ENCODE results near the gene MEF2D.
A peak's percentile ranks its signal among the peaks of the same experiment; 100 is the strongest.

The MEF2D gene

DNA sequence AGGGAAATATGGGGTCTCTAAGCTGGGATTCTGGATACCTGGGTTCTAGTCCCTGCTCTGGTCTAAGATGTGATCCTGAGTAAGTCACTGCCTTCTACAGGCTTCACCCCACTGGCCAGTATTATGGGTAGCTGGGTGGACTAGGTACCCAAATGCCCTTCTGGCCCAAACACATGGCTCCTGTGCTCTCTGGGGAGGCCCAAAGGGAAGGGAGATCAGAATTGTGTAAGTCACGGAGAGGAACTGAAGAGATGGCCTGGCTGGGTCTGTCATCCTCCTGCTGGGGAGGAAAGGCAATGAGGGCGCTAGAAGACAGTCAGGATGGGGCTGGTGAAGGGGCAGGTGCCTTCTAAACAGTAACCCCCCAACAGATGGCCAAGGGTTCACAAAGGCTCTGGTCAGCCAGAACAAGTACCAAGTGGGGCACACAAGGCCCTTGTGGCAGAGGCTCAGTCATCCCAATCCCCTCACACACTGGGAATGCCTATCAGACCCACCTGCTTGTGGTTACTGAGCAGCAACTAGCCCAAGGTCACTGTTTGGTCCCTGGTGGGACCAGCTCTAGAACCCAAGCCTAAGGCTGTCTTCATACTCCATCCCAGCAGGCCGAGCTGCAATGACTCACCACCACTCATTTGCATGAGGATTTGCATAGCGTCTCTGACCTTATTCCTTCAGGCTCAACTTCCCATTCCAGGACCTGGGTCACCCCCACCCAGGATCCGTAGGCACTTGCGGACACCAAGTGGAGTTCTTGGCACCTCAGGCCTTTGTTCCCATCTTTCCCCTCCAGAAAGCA, 9.2 kb downstream of the MEF2D start:
- TF ChIP-seq Cebpa-rat (IDR thresholded peaks at IDR 0.05) = no peak
- H3K9ac ChIP-seq = peak overlapping the region; percentile 100
- H3K9me3 ChIP-seq = no peaks in the 10 kb centered on the region
- peak overlapping the region; percentile 98 for H3K4me2 ChIP-seq
- peak overlapping the region; percentile 100 for H3K27ac ChIP-seq
- H3K36me3 ChIP-seq = peaks cover 48% of the 10 kb centered on the region
- peaks cover 96% of the 10 kb centered on the region for H3K4me1 ChIP-seq
- H3K27me3 ChIP-seq = no peaks in the 10 kb centered on the region
- H4K20me1 ChIP-seq = peaks cover 55% of the 10 kb centered on the region
- peak overlapping the region; percentile 100 for H3K4me3 ChIP-seq

DNA sequence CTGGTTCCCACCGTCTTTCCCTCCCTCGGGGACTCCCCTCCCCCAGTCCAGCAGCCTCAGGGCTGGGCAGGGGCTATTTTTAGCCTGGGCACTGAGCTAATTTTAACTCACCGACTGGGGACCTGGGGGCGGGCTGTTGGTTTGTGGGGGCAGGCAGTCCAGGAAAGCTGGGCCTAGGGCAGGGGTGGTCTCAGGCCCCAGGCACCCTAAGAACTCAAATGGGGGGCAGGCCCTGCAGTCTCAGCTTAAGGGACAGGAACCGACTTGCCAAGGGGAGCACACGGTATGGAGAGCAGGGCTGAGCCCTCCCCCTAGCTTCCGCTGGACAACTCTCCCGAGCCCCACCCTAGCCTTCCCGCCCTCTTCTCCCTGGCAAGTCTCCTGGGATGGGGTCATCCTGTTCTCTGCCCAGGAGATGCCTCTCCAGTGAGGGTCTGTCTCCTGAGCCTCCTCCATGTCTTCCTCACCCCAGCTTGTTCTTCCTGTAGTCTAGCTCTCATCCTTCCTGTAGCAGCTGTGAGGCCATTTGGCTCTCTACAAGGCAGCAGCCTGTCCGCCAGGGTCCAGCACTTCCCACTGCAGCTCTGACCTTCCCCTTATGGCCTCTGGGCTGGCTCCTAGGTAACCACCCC, 10.1 kb downstream of the MEF2D start:
- Histone ChIP-seq H3K36me3 (peaks cover 48% of the 10 kb centered on the region), H3K9me3 (no peaks in the 10 kb centered on the region), H3K9ac (peak overlapping the region; percentile 100), H3K4me2 (peak overlapping the region; percentile 98), H3K27ac (peak overlapping the region; percentile 100), H3K27me3 (no peaks in the 10 kb centered on the region), H4K20me1 (peaks cover 55% of the 10 kb centered on the region), H3K4me1 (peaks cover 96% of the 10 kb centered on the region), H3K4me3 (peak overlapping the region; percentile 100)
- TF ChIP-seq Cebpa-rat (IDR thresholded peaks at IDR 0.05) = no peak

DNA sequence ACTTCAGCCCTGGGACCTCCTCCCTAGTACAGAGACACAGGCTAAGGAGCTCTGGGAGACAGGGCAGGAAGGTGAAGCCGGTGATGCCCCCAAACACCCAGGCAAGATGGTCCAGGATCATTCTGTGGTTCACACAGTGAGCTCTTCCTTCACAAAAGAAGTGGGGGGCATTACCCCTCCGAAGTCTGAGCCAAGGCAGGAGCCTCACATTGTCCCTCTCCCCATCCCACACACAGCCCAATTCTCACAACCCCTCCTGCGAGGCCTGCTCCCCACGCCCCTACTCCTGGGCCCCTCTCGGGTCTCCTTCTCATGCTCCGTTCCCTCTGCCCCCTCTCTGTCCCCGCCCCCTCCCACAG, 10.7 kb downstream of the MEF2D start:
- H3K36me3 ChIP-seq = peaks cover 48% of the 10 kb centered on the region
- H3K4me1 ChIP-seq = peaks cover 96% of the 10 kb centered on the region
- H3K4me2 ChIP-seq = peak overlapping the region; percentile 98
- no peaks in the 10 kb centered on the region for H3K27me3 ChIP-seq
- peak overlapping the region; percentile 100 for H3K27ac ChIP-seq
- no peaks in the 10 kb centered on the region for H3K9me3 ChIP-seq
- H3K4me3 ChIP-seq = peak overlapping the region; percentile 100
- no peak for TF ChIP-seq Cebpa-rat (IDR thresholded peaks at IDR 0.05)
- peaks cover 56% of the 10 kb centered on the region for H4K20me1 ChIP-seq
- H3K9ac ChIP-seq = peak overlapping the region; percentile 100

DNA sequence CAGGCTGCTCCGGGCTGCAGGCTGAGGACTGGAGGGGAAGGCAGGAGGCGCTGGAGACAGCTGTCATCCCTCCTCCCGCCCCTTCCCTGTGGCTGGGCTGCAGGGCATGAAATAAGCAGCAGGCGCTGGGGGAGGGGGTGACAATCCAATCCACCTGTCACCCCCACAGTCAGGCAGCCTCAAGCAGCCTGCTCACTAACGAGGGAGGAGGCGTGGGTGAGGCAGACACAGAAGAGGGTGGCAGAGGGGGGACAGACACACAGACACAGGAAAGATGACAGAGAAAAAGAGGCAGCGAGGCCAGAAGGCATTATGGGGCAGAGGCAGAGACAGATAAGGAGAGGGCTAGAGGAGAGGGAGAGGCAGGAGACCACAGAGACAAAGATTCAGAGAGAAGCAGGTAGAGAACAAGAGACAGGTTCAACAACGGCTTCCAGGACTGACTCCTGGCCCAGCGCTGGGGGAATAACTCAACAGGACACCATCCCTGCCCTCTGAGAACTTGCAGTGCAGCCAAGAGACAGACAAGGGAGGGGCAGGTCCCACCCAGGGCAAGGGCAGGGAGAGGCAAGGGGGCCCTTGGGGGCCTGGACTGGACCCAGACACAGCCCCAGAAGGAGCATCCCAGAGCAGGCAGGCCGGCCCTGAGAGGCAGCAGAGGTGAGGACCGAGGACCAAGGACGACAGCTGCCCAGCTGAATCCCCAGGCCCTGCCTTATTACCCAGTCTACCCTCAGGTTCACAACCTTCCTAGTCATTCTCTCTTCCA, 11.2 kb downstream of the MEF2D start:
- no peak for TF ChIP-seq Cebpa-rat (IDR thresholded peaks at IDR 0.05)
- Histone ChIP-seq H3K9me3 (no peaks in the 10 kb centered on the region), H4K20me1 (peaks cover 56% of the 10 kb centered on the region), H3K9ac (peak overlapping the region; percentile 100), H3K27ac (peak overlapping the region; percentile 100), H3K4me2 (peak overlapping the region; percentile 98), H3K4me3 (peak overlapping the region; percentile 100), H3K27me3 (no peaks in the 10 kb centered on the region), H3K4me1 (peaks cover 96% of the 10 kb centered on the region), H3K36me3 (peaks cover 48% of the 10 kb centered on the region)

DNA sequence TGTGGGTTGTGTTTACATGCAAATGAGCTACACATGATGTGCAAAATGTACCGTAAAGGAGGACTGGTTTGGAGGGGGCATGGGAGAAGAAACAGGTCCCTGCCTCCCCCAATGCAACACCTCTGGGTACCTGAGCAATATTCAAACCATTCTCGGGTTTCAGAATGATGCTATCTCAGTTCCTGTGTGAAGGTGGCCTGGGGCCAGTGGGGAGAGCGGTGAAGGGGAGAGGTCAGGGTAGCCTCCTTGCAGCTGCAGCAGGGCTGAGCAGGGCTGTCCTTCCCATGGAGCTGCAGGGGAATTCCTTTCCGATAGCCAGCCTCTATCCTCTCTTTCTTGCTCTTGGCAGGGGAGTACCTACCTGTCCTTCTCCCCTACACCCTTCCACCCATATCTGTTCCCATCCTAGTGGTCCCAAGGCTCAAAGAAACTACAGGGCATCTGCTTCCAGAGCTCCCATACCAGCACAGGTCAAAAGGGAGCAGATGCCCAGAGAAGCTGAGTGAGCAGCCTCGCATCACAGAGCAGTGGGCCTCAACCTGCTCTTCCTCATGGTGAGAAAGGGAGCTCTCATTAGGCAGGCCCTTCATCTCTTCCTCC, 11.9 kb downstream of the MEF2D start:
- peak overlapping the region; percentile 100 for H3K9ac ChIP-seq
- H3K4me2 ChIP-seq = peak overlapping the region; percentile 98
- H3K4me3 ChIP-seq = peak overlapping the region; percentile 100
- peaks cover 63% of the 10 kb centered on the region for H4K20me1 ChIP-seq
- H3K4me1 ChIP-seq = peaks cover 96% of the 10 kb centered on the region
- no peaks in the 10 kb centered on the region for H3K27me3 ChIP-seq
- peaks cover 55% of the 10 kb centered on the region for H3K36me3 ChIP-seq
- no peak for TF ChIP-seq Cebpa-rat (IDR thresholded peaks at IDR 0.05)
- no peaks in the 10 kb centered on the region for H3K9me3 ChIP-seq
- peak overlapping the region; percentile 100 for H3K27ac ChIP-seq

- H3K4me1 ChIP-seq = peaks cover 96% of the 10 kb centered on the region
- no peak for TF ChIP-seq Cebpa-rat (IDR thresholded peaks at IDR 0.05)
- no peaks in the 10 kb centered on the region for H3K9me3 ChIP-seq
- peaks cover 71% of the 10 kb centered on the region for H4K20me1 ChIP-seq
- peaks cover 63% of the 10 kb centered on the region for H3K36me3 ChIP-seq
- peak overlapping the region; percentile 98 for H3K4me2 ChIP-seq
- H3K4me3 ChIP-seq = peak overlapping the region; percentile 100; the same call in 1 of the 2 replicates
- H3K27me3 ChIP-seq = no peaks in the 10 kb centered on the region
- peak overlapping the region; percentile 100 for H3K9ac ChIP-seq
- peak overlapping the region; percentile 100 for H3K27ac ChIP-seq
These were observed 12.7 kb downstream of the MEF2D start for GRCh38 chr1:156487862-156488261.

DNA sequence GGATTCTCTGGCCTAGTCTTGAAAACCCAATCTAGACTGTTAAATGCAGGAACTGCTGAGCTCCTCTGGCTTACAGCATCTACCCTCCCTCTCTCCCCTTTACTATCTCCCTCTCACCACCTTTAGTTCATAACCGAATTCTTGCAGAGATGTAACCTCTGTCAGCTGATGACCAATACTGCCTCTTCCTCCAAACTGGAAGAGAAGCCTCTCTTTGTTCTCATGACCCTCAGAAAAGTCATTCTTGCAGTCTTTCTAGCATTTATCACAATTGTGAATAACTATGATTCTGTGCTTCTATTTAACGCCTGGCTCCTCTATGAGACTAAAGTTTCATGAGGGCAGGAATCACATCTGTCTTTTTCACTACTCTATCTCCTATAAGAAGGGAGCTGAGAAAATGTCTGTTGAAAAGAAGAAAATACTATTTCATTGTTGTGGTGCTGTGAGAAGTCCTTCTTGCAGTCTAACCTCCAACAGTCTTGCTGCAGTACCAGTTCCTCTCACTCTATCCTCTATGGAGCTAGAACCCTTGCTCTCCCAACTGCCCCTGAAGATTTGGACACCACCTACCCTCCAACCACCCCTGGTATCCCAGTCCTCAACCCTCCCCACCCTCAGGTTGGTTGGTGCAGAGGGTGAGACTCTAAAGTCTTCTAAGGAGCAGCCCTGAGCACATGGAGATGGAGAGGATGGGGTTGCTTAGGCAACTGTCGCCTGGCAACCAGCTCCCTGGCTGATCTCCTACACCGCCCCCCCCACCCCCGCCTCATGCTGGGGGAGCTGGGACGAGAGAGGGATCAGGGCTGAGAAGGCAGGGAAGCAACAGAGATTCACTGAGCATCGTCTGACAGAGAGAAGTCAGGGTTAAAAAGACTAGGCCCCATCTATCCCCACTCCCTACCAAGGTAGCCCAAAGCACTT, 13.9 kb downstream of the MEF2D start:
- Histone ChIP-seq H3K4me3 (no peak overlapping the region), H3K4me1 (peaks cover 99% of the 10 kb centered on the region), H3K27me3 (no peaks in the 10 kb centered on the region), H3K36me3 (peaks cover 75% of the 10 kb centered on the region), H3K27ac (peak overlapping the region; percentile 100), H3K9me3 (no peaks in the 10 kb centered on the region), H3K4me2 (peak overlapping the region; percentile 98), H3K9ac (peak overlapping the region; percentile 100; the same call in 1 of the 2 replicates), H4K20me1 (peaks cover 83% of the 10 kb centered on the region)
- TF ChIP-seq Cebpa-rat (IDR thresholded peaks at IDR 0.05) = no peak

- Histone ChIP-seq H3K4me1 (peaks cover 99% of the 10 kb centered on the region), H4K20me1 (peaks cover 90% of the 10 kb centered on the region), H3K4me3 (no peak overlapping the region), H3K9me3 (no peaks in the 10 kb centered on the region), H3K27ac (peak overlapping the region; percentile 33; the same call in 1 of the 2 replicates), H3K4me2 (peak overlapping the region; percentile 98; the same call in 1 of the 2 replicates), H3K36me3 (peaks cover 82% of the 10 kb centered on the region), H3K27me3 (no peaks in the 10 kb centered on the region), H3K9ac (no peak overlapping the region)
- no peak for TF ChIP-seq Cebpa-rat (IDR thresholded peaks at IDR 0.05)
These were observed 14.6 kb downstream of the MEF2D start for GRCh38 chr1:156485984-156486383.

Data from BLaER1 (cell line).